HG03469 (cell line): ENCODE results near the gene ELF1.
"Not testable (repeated sequence)": the region's sequence is repeated elsewhere in the genome, so short reads cannot be mapped to it uniquely, and the experiment has no call there.

ENCODE experiments used
- ATAC-seq: cut with Tn5 transposase; IDR thresholded peaks from one replicate; pipeline ENCODE4 v1.9.1; 2021; ENCODE audit warnings: mild to moderate bottlenecking, moderate library complexity, moderate number of reproducible peaks; ENCODE audit not compliant: unreplicated experiment

The ELF1 gene

GRCh38 chr13:40984668-40985366 is 34.3 kb downstream of the ELF1 start:
- ATAC-seq = no peak

GRCh38 chr13:40983725-40984667 is 35.1 kb downstream of the ELF1 start:
- ATAC-seq = no peak

GRCh38 chr13:40983259-40983658 is 35.9 kb downstream of the ELF1 start:
- no peak for ATAC-seq

GRCh38 chr13:40982772-40983171 is 36.3 kb downstream of the ELF1 start:
- peak; percentile 65 for ATAC-seq

- ATAC-seq = no peak
These were observed 37.2 kb downstream of the ELF1 start for GRCh38 chr13:40981949-40982348.

GRCh38 chr13:40981361-40981760 is 37.8 kb downstream of the ELF1 start:
- no peak for ATAC-seq

- ATAC-seq = no peak
These were observed 38.7 kb downstream of the ELF1 start for GRCh38 chr13:40980461-40980860.

GRCh38 chr13:40979232-40979631 is 39.9 kb downstream of the ELF1 start:
- no peak for ATAC-seq

- ATAC-seq = not testable (repeated sequence)
These were observed 41.0 kb downstream of the ELF1 start for GRCh38 chr13:40978109-40978508.

- ATAC-seq = no peak
These were observed 43.7 kb downstream of the ELF1 start for GRCh38 chr13:40975441-40975840.

- no peak for ATAC-seq
These were observed 44.4 kb downstream of the ELF1 start for GRCh38 chr13:40974460-40975407.

GRCh38 chr13:40973409-40973808 is 45.7 kb downstream of the ELF1 start:
- ATAC-seq = no peak

GRCh38 chr13:40971321-40971720 is 47.8 kb downstream of the ELF1 start:
- ATAC-seq = no peak

- ATAC-seq = no peak
These were observed 48.3 kb downstream of the ELF1 start for GRCh38 chr13:40970803-40971202.

GRCh38 chr13:40969169-40969901 is 49.8 kb downstream of the ELF1 start:
- ATAC-seq = peak; percentile 48

GRCh38 chr13:40968416-40969000 is 50.6 kb downstream of the ELF1 start:
- ATAC-seq = no peak

- no peak for ATAC-seq
These were observed 52.8 kb downstream of the ELF1 start for GRCh38 chr13:40966298-40966697.

- no peak for ATAC-seq
These were observed 55.2 kb downstream of the ELF1 start for GRCh38 chr13:40963927-40964326.

GRCh38 chr13:40961826-40962225 is 57.3 kb downstream of the ELF1 start:
- ATAC-seq = no peak

GRCh38 chr13:40961214-40961613 is 57.9 kb downstream of the ELF1 start:
- ATAC-seq = no peak
